IMR-90 (cell line): Measurements from ENCODE around the gene OR9A2. TPM values are rescaled to one million over a fixed set of nuclear protein-coding genes. Genes with fewer than 3 reads are reported as not detected.

ENCODE experiments used
- ATAC-seq: fragments of 200-7000 bp; cut with Tn5 transposase; 2 replicates; pipeline ENCODE4 v1.9.1; 2020; ENCODE audit warnings: low read depth, mild to moderate bottlenecking, moderate library complexity
- BruUV-seq: library from RNA; stranded (reverse); fragments of 400-500 nt; replicated peaks from 2 replicates; lab custom pipeline; 2021; lab: Mats Ljungman, UMichigan
- CTCF ChIA-PET: fragments of 300-600 bp; formaldehyde crosslinking; extraction: SDS; loops from one replicate; lab custom pipeline; 2021; ENCODE audit warnings: antibody characterized with exemption; lab: Yijun Ruan, JAX
- POLR2A ChIA-PET: fragments of 300-600 bp; sonication (Branson Sonifier 250); formaldehyde crosslinking; loops from one replicate; lab custom pipeline; 2022; ENCODE audit warnings: antibody characterized with exemption; ENCODE audit not compliant: unreplicated experiment; lab: Charles Lee
- DNase-seq: peaks from one replicate; pipeline ENCODE4 v3.0.0; 2013
- H2AFZ ChIP-seq: replicated peaks from 2 replicates; pipeline ENCODE3; 2013; ENCODE audit warnings: low read length, mild to moderate bottlenecking; ENCODE audit not compliant: poor library complexity
- H2AK5ac ChIP-seq: 2 replicates; pipeline ENCODE4 v1.6.1; 2013; ENCODE audit warnings: low read depth, low read length, inconsistent platforms
- H2AK9ac ChIP-seq: replicated peaks from 2 replicates; pipeline ENCODE3; 2013; ENCODE audit warnings: mild to moderate bottlenecking, low read depth, low read length, moderate library complexity; ENCODE audit not compliant: poor library complexity
- H2BK120ac ChIP-seq: 2 replicates; pipeline ENCODE4 v1.6.1; 2013; ENCODE audit warnings: low read depth, low read length, inconsistent platforms
- H2BK15ac ChIP-seq: 3 replicates; pipeline ENCODE4 v1.6.1; 2013; ENCODE audit warnings: low read depth, low read length, inconsistent platforms
- H2BK20ac ChIP-seq: 2 replicates; pipeline ENCODE4 v1.6.1; 2013; ENCODE audit warnings: low read depth, mild to moderate bottlenecking, inconsistent platforms, low read length, moderate library complexity
- H2BK5ac ChIP-seq: 2 replicates; pipeline ENCODE4 v1.6.1; 2013; ENCODE audit warnings: mild to moderate bottlenecking, low read depth, low read length, inconsistent platforms; ENCODE audit not compliant: poor library complexity, severe bottlenecking
- H3K14ac ChIP-seq: replicated peaks from 2 replicates; pipeline ENCODE4 v1.6.1; 2013; ENCODE audit warnings: low read depth, low read length, inconsistent platforms
- H3K18ac ChIP-seq: 2 replicates; pipeline ENCODE4 v1.6.1; 2013; ENCODE audit warnings: low read depth, low read length, control low read depth
- H3K23ac ChIP-seq: 2 replicates; pipeline ENCODE4 v1.6.1; 2013; ENCODE audit warnings: low read depth, low read length, inconsistent platforms
- H3K27ac ChIP-seq: 2 replicates; pipeline ENCODE4 v1.5.1; 2013; ENCODE audit warnings: mild to moderate bottlenecking, control low read depth, low read length; ENCODE audit not compliant: insufficient read depth
- H3K27me3 ChIP-seq: 2 replicates; pipeline ENCODE4 v1.6.1; 2013; ENCODE audit warnings: low read length; ENCODE audit not compliant: control insufficient read depth, insufficient read depth
- H3K36me3 ChIP-seq: 2 replicates; pipeline ENCODE4 v1.6.1; 2013; ENCODE audit warnings: low read length, mixed read lengths; ENCODE audit not compliant: control insufficient read depth, insufficient read depth
- H3K4ac ChIP-seq: 2 replicates; pipeline ENCODE4 v1.6.1; 2013; ENCODE audit warnings: low read depth, low read length, inconsistent platforms
- H3K4me1 ChIP-seq: 2 replicates; pipeline ENCODE4 v1.6.1; 2013; ENCODE audit warnings: low read length, mixed read lengths; ENCODE audit not compliant: control insufficient read depth, insufficient read depth
- H3K4me2 ChIP-seq: 2 replicates; pipeline ENCODE4 v1.6.1; 2013; ENCODE audit warnings: low read depth, mild to moderate bottlenecking, control low read depth, low read length, moderate library complexity
- H3K4me3 ChIP-seq: 2 replicates; pipeline ENCODE4 v1.5.1; 2013; ENCODE audit warnings: low read depth, mild to moderate bottlenecking, control low read depth, low read length, moderate library complexity; ENCODE audit not compliant: insufficient read depth
- H3K56ac ChIP-seq: 2 replicates; pipeline ENCODE4 v1.6.1; 2013; ENCODE audit warnings: low read length, inconsistent platforms; ENCODE audit not compliant: insufficient read depth; ENCODE audit errors: extremely low read depth
- H3K79me1 ChIP-seq, 2 experiments: 2 replicates each; pipeline ENCODE4 v1.6.1; 2013; ENCODE audit warnings: low read length in 2 of 2, inconsistent platforms in 1 of 2, low read depth in 1 of 2
- H3K9ac ChIP-seq: 2 replicates; pipeline ENCODE4 v1.6.1; 2013; ENCODE audit warnings: low read depth, low read length, control low read depth
- H3K9me1 ChIP-seq: 2 replicates; pipeline ENCODE4 v1.6.1; 2013; ENCODE audit warnings: low read length, inconsistent platforms; ENCODE audit not compliant: insufficient read depth
- H3K9me3 ChIP-seq: 2 replicates; pipeline ENCODE4 v1.6.1; 2013; ENCODE audit warnings: low read length; ENCODE audit not compliant: control insufficient read depth, insufficient read depth
- H4K20me1 ChIP-seq: 2 replicates; pipeline ENCODE4 v1.6.1; 2013; ENCODE audit warnings: low read length, inconsistent platforms; ENCODE audit not compliant: insufficient read depth
- H4K5ac ChIP-seq: 2 replicates; pipeline ENCODE4 v1.6.1; 2013; ENCODE audit warnings: mild to moderate bottlenecking, low read depth, low read length, control low read depth
- H4K8ac ChIP-seq, 2 experiments: 2 replicates each; pipeline ENCODE4 v1.6.1; 2013; ENCODE audit warnings: low read depth in 2 of 2, low read length in 2 of 2, control low read depth in 1 of 2, inconsistent platforms in 1 of 2
- H4K91ac ChIP-seq: 2 replicates; pipeline ENCODE4 v1.6.1; 2013; ENCODE audit warnings: low read depth, low read length, inconsistent platforms; ENCODE audit not compliant: insufficient read depth
- CEBPB ChIP-seq: IDR thresholded peaks from 2 replicates; pipeline ENCODE4 v1.6.1; 2012; ENCODE audit warnings: low read depth, low read length, improper control_type of control experiment
- CHD1 ChIP-seq: IDR thresholded peaks from 2 replicates; pipeline ENCODE4 v1.6.1; 2012; ENCODE audit warnings: low read depth, low read length, improper control_type of control experiment
- CTCF ChIP-seq: conservative IDR thresholded peaks from 2 replicates; pipeline ENCODE4 v1.5.1; 2012; ENCODE audit warnings: mild to moderate bottlenecking, low read depth, low read length, improper control_type of control experiment
- ELK1 ChIP-seq: fragments of 150-350 bp; IDR thresholded peaks from 2 replicates; pipeline ENCODE4 v1.6.1; 2016; ENCODE audit warnings: low read depth, mild to moderate bottlenecking, low read length, moderate library complexity, borderline replicate concordance
- FOS ChIP-seq: fragments of 150-350 bp; IDR thresholded peaks from 2 replicates; pipeline ENCODE4 v1.6.1; 2016; ENCODE audit warnings: low read depth, low read length
- MAFK ChIP-seq: IDR thresholded peaks from 2 replicates; pipeline ENCODE4 v1.6.1; 2012; ENCODE audit warnings: low read depth, low read length, improper control_type of control experiment
- MAZ ChIP-seq: IDR thresholded peaks from 2 replicates; pipeline ENCODE4 v1.6.1; 2012; ENCODE audit warnings: low read depth, mild to moderate bottlenecking, low read length, improper control_type of control experiment, moderate library complexity, borderline replicate concordance
- MXI1 ChIP-seq: IDR thresholded peaks from 2 replicates; pipeline ENCODE4 v1.6.1; 2012; ENCODE audit warnings: low read depth, mild to moderate bottlenecking, low read length, moderate library complexity, borderline replicate concordance
- NFE2L2 ChIP-seq: fragments of 150-350 bp; IDR thresholded peaks from 2 replicates; pipeline ENCODE4 v1.6.1; 2016; ENCODE audit warnings: low read depth, mild to moderate bottlenecking, low read length
- POLR2A ChIP-seq: IDR thresholded peaks from 2 replicates; pipeline ENCODE4 v1.6.1; 2012; ENCODE audit warnings: mild to moderate bottlenecking, low read depth, low read length
- RAD21 ChIP-seq: IDR thresholded peaks from 2 replicates; pipeline ENCODE4 v1.6.1; 2012; ENCODE audit warnings: low read length, improper control_type of control experiment
- RCOR1 ChIP-seq: IDR thresholded peaks from 2 replicates; pipeline ENCODE4 v1.6.1; 2012; ENCODE audit warnings: mild to moderate bottlenecking, low read length, improper control_type of control experiment; ENCODE audit not compliant: insufficient replicate concordance
- SMC3 ChIP-seq: fragments of 150-350 bp; IDR thresholded peaks from 2 replicates; pipeline ENCODE4 v1.6.1; 2016; ENCODE audit warnings: low read depth, mild to moderate bottlenecking, antibody characterized with exemption, low read length, moderate library complexity
- USF2 ChIP-seq: fragments of 150-350 bp; IDR thresholded peaks from 2 replicates; pipeline ENCODE4 v1.6.1; 2017; ENCODE audit warnings: mild to moderate bottlenecking, antibody characterized with exemption, low read length, low read depth
- WGBS, 2 experiments: methylation state at CpG; one replicate each; pipeline versions ENCODE4 v1.1.5 to v1.1.7; 2013; ENCODE audit warnings: missing lambda C conversion rate in 2 of 2; ENCODE audit not compliant: insufficient read length in 1 of 2; ENCODE audit errors: extremely low coverage in 2 of 2; 5-methylcytosine and 5-hydroxymethylcytosine counted together
- dilution Hi-C: fragments of 300-500 bp; cut with HindIII; formaldehyde crosslinking; loops from one replicate; pipeline ENCODE4 v1.14.3; 2018; ENCODE audit warnings: low sequenced_read_pairs; ENCODE audit not compliant: unreplicated experiment
- in situ Hi-C: fragments of 300-500 bp; cut with MboI; formaldehyde crosslinking; loops from 3 replicates; pipeline ENCODE4 v1.14.3; 2019; ENCODE audit warnings: low sequenced_read_pairs, inconsistent platforms, mixed read lengths
- intact Hi-C: fragments of 100-400 bp; cut with micrococcal nuclease; formaldehyde crosslinking; loops from 2 replicates; pipeline ENCODE4 v1.10.0; 2022
- polyA plus RNA-seq, 3 experiments: library from polyadenylated mRNA; depleted of rRNA; stranded (reverse); fragments of >200 nt; gene quantifications; 2 replicates each; pipeline ENCODE4 v1.2.3, GENCODE V29; 2012; ENCODE audit warnings: low replicate concordance in 1 of 3
- total RNA-seq: library from RNA; depleted of rRNA; stranded (reverse); fragments of >200 nt; gene quantifications from 2 replicates; pipeline ENCODE4 v1.2.3, GENCODE V29; 2012

The OR9A2 gene
- total and polyA plus RNA-seq, 2 of the 4 experiments (the other 2 are of a cell fraction) = not detected

GRCh38 chr7:143008007-143008901 lies 18.7 kb downstream of the OR9A2 start:
- no peak overlapping the region for H4K91ac ChIP-seq
- WGBS, 2 experiments = 44% methylated on average over 6 of the region's 24 CpGs; no CpG with 5 or more reads in 1 of the 2 experiments
- peak; percentile 41 for DNase-seq
- TF ChIP-seq MAZ (no peak), SMC3 (peak; percentile 90), NFE2L2 (no peak), CTCF (peak; percentile 89), FOS (no peak), CEBPB (no peak), MXI1 (no peak), ELK1 (no peak), RCOR1 (no peak), MAFK (peak; percentile 88), RAD21 (peak; percentile 82), CHD1 (no peak), USF2 (no peak), POLR2A (no peak)

More at GRCh38 chr7:143008007-143008901, 18.7 kb downstream of the OR9A2 start:
- ATAC-seq = peak; percentile 99
- Histone ChIP-seq H2BK5ac (no peak overlapping the region), H3K56ac (no peak overlapping the region), H2BK120ac (no peak overlapping the region), H3K4me1 (no peaks in the 10 kb centered on the region), H3K27ac (no peak overlapping the region), H4K8ac (no peak overlapping the region), H4K20me1 (no peaks in the 10 kb centered on the region), H2BK15ac (no peak overlapping the region), H3K4ac (no peak overlapping the region), H3K27me3 (peaks cover 2% of the 10 kb centered on the region; the same call in 1 of the 2 replicates), H3K9me3 (no peaks in the 10 kb centered on the region), H3K9me1 (no peaks in the 10 kb centered on the region), H2AFZ (peak overlapping the region; percentile 83), H3K14ac (no peak overlapping the region), H3K4me3 (no peak overlapping the region), H3K79me1 (no peaks in the 10 kb centered on the region), H2AK9ac (no peak overlapping the region), H3K18ac (no peak overlapping the region), H4K5ac (no peak overlapping the region), H2BK20ac (no peak overlapping the region), H3K4me2 (no peak overlapping the region), H2AK5ac (no peak overlapping the region), H3K9ac (no peak overlapping the region), H3K36me3 (no peaks in the 10 kb centered on the region), H3K23ac (no peak overlapping the region)
- dilution Hi-C loops (no loop called here), in situ Hi-C loops (loop anchor here (25.0 kb wide), 1 partner anchor 429 kb away; the partner anchor contains the start of gene TAS2R60), intact Hi-C loops (loop anchor here (1.0 to 10.0 kb wide), 5 partner anchors 207 to 473 kb away; no protein-coding TSS in a partner anchor)
- CTCF ChIA-PET = interaction anchor here (0.6 to 5.3 kb wide), 6 partner anchors 10 to 232 kb away, joined by 3 to 69 read pairs (median 4); no protein-coding TSS in a partner anchor
- POLR2A ChIA-PET = no interaction called here
- no TSS peak for BruUV-seq
